Breast epithelium (tissue), 4 donors: Measurements from ENCODE around the gene TMCO4. TPM values are rescaled to one million over a fixed set of nuclear protein-coding genes. Genes with fewer than 3 reads are reported as not detected.

Experiments
- DNase-seq, 2 donors: peaks; one replicate each; pipeline ENCODE4 v3.0.0-alpha.2; 2019; ENCODE audit warnings: low spot score in 2 of 2
- H3K27ac ChIP-seq, 2 donors: fragments of 200-600 bp; sonication (generic) in 1 of 2; one replicate each; pipeline ENCODE4 v1.5.1; 2016 to 2019; ENCODE audit warnings: mild to moderate bottlenecking in 1 of 2
- H3K27me3 ChIP-seq, 2 donors: fragments of 200-600 bp; sonication (generic) in 1 of 2; one replicate each; pipeline versions ENCODE4 v1.5.1 to v1.6.0; 2017 to 2019; ENCODE audit warnings: control low read depth in 1 of 2, mild to moderate bottlenecking in 1 of 2
- H3K36me3 ChIP-seq: fragments of 200-600 bp; one replicate; pipeline ENCODE4 v1.5.1; 2019
- H3K4me1 ChIP-seq, 2 donors: fragments of 200-600 bp; sonication (generic); one replicate each; pipeline ENCODE4 v1.5.1; 2016 to 2019; ENCODE audit warnings: control low read depth in 1 of 2
- H3K4me3 ChIP-seq, 3 donors: fragments of 200-600 bp; sonication (generic); 1 replicate in 2 of 3; 2 replicates in 1 of 3; pipeline ENCODE4 v1.5.1; 2016 to 2019; ENCODE audit warnings: mild to moderate bottlenecking in 3 of 3, moderate library complexity in 2 of 3
- H3K9me3 ChIP-seq, 2 donors: fragments of 200-600 bp; sonication (generic) in 1 of 2; one replicate each; pipeline ENCODE4 v1.5.1; 2016 to 2019; ENCODE audit warnings: control low read depth in 1 of 2
- POLR2A ChIP-seq: fragments of 450-650 bp; IDR thresholded peaks from one replicate; pipeline ENCODE4 v1.6.1; 2016; ENCODE audit warnings: antibody characterized with exemption, mild to moderate bottlenecking, moderate library complexity
- POLR2AphosphoS5 ChIP-seq, 3 donors: sonication (generic); formaldehyde crosslinking; IDR thresholded peaks; one replicate each; pipeline ENCODE4 v1.6.1; 2017; ENCODE audit warnings: antibody characterized with exemption in 3 of 3
- intact Hi-C: fragments of 100-400 bp; cut with DNase I; formaldehyde crosslinking; loops from one replicate; pipeline ENCODE4 v1.15.1; 2023; ENCODE audit warnings: low total_unique reads
- total RNA-seq, 3 donors: library from RNA; depleted of rRNA; stranded (reverse); fragments of >200 nt; gene quantifications; one replicate each; pipeline ENCODE4 v1.1.0, GENCODE V29; 2016
- TF ChIP-seq, protein P1 (sequence below), 3 donors: fragments of 450-650 bp; IDR thresholded peaks; one replicate each; pipeline ENCODE4 v1.5.1; 2016 to 2017; ENCODE audit warnings: antibody characterized with exemption in 3 of 3, mild to moderate bottlenecking in 3 of 3, moderate library complexity in 3 of 3

Gene TMCO4
- total RNA-seq, 3 donors from 2014 or later, result 26.7 to 44.2 (median 34.1) TPM

DNA sequence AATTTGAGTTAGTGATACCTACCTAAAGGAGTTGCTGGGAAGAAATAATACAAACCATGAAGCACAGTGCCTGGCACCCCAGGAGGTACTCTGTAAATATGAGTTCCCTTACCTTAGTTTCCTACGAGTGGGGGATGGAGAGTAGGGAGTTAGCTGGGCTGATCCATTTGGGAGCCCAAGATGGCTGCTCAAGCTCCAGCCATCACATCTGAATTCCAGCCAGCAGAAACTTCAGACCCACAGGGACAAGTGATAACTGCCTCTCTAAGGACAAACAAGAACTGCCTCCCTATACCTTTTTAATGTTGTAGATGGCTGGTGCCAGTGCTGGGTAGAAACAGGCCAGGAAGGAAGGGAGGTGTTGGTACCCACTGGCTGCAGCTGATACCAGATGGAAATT, 112.3 kb downstream of the TMCO4 start:
- no peak for DNase-seq
- Histone ChIP-seq H3K27ac (no peak overlapping the region), H3K36me3 (no peaks in the 10 kb centered on the region), H3K27me3 (no peaks in the 10 kb centered on the region), H3K4me3 (no peak overlapping the region), H3K4me1 (no peaks in the 10 kb centered on the region), H3K9me3 (peaks cover 0 to 3% of the 10 kb centered on the region in 2 donors)
- intact Hi-C loops, result no loop called here
- no peak for TF ChIP-seq POLR2AphosphoS5 (IDR thresholded peaks at IDR 0.05)
- TF ChIP-seq POLR2A, result no peak
- TF ChIP-seq, protein P1, sequence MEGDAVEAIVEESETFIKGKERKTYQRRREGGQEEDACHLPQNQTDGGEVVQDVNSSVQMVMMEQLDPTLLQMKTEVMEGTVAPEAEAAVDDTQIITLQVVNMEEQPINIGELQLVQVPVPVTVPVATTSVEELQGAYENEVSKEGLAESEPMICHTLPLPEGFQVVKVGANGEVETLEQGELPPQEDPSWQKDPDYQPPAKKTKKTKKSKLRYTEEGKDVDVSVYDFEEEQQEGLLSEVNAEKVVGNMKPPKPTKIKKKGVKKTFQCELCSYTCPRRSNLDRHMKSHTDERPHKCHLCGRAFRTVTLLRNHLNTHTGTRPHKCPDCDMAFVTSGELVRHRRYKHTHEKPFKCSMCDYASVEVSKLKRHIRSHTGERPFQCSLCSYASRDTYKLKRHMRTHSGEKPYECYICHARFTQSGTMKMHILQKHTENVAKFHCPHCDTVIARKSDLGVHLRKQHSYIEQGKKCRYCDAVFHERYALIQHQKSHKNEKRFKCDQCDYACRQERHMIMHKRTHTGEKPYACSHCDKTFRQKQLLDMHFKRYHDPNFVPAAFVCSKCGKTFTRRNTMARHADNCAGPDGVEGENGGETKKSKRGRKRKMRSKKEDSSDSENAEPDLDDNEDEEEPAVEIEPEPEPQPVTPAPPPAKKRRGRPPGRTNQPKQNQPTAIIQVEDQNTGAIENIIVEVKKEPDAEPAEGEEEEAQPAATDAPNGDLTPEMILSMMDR (IDR thresholded peaks at IDR 0.05), result no peak

DNA sequence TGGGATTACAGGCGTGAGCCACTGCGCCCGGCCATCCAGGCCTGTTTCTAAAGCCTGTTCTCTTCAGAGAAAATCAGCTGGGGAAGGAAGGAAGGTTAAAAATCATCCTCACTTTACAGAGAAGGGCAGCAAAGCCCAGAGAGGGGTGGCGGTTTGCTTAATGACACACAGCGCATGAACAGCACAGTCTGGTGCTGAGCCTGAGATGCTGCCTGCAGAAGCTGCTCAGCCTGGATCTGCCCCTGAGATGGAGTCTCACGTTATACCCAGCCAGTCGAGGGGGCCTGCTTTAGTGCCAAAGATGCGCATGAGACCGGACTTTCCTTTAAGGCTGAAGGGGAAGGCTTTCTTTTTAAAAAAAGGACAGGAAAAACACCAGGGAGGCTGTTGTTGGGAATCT, 113.7 kb downstream of the TMCO4 start:
- no peaks in the 10 kb centered on the region for H3K27me3 ChIP-seq
- intact Hi-C loops, result no loop called here
- DNase-seq, result no peak
- H3K9me3 ChIP-seq, result peaks cover 0 to 3% of the 10 kb centered on the region in 2 donors
- H3K4me1 ChIP-seq, result no peaks in the 10 kb centered on the region
- H3K27ac ChIP-seq, result no peak overlapping the region
- H3K4me3 ChIP-seq, result no peak overlapping the region
- H3K36me3 ChIP-seq, result no peaks in the 10 kb centered on the region
- TF ChIP-seq POLR2A (no peak), POLR2AphosphoS5 (IDR thresholded peaks at IDR 0.05) (no peak)
- TF ChIP-seq, protein P1 (IDR thresholded peaks at IDR 0.05), result no peak

DNA sequence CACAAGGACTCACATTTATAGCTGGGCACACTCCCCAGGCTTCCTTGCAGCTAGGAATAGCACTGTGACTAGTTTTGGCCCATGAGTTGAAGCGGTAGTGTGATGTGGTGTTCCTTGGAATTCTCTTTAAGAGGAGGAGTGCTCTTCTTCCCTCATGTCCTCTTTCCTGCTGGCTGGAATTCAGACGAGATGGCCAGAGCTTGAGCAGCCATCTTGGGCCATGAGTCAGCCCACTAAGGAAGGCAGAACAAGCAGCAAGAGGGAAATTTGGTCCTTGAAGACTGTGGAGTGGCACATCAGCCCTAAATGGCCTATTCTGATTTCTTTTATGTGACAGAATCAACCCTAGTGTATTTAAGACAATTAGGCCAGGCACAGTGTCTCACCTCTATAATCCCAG, 115.0 kb downstream of the TMCO4 start:
- TF ChIP-seq POLR2AphosphoS5 (IDR thresholded peaks at IDR 0.05) (no peak), POLR2A (no peak)
- TF ChIP-seq, protein P1 (IDR thresholded peaks at IDR 0.05), result no peak
- H3K36me3 ChIP-seq, result no peaks in the 10 kb centered on the region
- intact Hi-C loops, result no loop called here
- H3K9me3 ChIP-seq, result no peaks in the 10 kb centered on the region
- no peak for DNase-seq
- no peak overlapping the region for H3K27ac ChIP-seq
- H3K27me3 ChIP-seq, result no peaks in the 10 kb centered on the region
- no peak overlapping the region for H3K4me3 ChIP-seq
- H3K4me1 ChIP-seq, result no peaks in the 10 kb centered on the region

DNA sequence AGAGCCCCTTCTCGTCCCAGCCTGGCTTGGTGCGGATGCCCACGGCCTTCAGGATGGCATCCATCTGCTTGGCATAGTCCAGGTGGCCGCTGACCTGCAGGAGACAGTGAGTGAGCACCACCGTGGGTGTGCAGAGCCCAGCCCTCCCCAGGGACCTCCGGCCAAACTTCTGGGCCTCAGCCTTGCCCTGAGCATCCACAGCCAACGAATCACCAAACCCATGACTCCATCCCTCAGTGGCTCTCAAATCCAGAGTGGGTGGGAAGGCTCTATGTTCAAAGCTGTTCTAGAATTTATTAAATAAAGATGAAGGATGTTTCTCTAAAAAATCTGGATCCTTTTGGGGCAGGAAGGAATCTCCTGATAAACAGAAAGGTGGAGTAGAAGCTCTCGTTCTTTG, 116.4 kb downstream of the TMCO4 start:
- Histone ChIP-seq H3K4me1 (no peaks in the 10 kb centered on the region), H3K27ac (no peak overlapping the region), H3K4me3 (no peak overlapping the region), H3K9me3 (no peaks in the 10 kb centered on the region), H3K27me3 (no peaks in the 10 kb centered on the region), H3K36me3 (no peaks in the 10 kb centered on the region)
- intact Hi-C loops, result no loop called here
- TF ChIP-seq POLR2A (no peak), POLR2AphosphoS5 (IDR thresholded peaks at IDR 0.05) (no peak)
- no peak for DNase-seq

DNA sequence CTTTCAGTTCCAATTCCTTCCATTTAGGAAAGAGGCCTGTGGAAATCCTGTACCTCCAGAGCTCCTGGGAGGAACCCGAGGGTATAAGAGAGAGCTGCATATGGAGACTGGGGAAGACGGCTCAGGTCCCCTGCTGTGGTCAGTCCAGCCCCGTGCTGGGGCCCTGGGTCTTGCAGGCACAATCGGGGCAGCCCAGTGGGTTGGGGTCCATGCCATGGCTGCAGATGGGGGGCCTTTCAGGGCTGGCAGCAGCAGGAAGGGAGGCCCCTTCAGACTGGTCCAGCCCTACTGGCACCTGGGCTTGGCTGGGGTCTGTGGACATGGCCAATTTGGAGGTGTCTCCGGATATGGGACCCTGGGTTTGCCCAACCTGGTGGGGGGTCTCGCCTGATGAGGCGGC, 116.8 kb downstream of the TMCO4 start:
- H3K4me1 ChIP-seq, result no peaks in the 10 kb centered on the region
- no peak overlapping the region for H3K27ac ChIP-seq
- intact Hi-C loops, result no loop called here
- H3K36me3 ChIP-seq, result no peaks in the 10 kb centered on the region
- H3K9me3 ChIP-seq, result no peaks in the 10 kb centered on the region
- TF ChIP-seq, protein P1 (IDR thresholded peaks at IDR 0.05), result no peak
- TF ChIP-seq POLR2AphosphoS5 (IDR thresholded peaks at IDR 0.05) (no peak), POLR2A (no peak)
- H3K27me3 ChIP-seq, result no peaks in the 10 kb centered on the region
- no peak overlapping the region for H3K4me3 ChIP-seq
- DNase-seq, result no peak

DNA sequence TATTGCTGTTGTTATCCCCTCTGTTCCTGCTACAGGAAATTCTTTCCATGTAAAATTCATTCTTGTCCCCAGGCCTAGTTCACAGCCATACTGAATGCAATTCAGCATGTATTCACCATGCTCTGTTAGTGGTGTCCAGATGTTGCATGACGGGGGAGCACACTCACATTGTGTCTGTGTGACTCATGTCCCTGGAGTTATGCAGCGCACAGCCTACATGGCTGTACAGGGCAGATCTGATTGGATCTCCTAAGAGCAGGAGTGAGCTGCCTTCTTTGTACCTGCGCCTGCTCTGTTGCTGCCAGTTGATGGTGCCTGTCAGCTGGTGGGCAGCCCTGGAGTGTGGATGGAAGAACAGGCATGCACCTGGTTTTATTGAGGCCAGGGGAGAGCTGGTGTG, 117.5 kb downstream of the TMCO4 start:
- no peak for TF ChIP-seq POLR2AphosphoS5 (IDR thresholded peaks at IDR 0.05)
- TF ChIP-seq, protein P1 (IDR thresholded peaks at IDR 0.05), result no peak
- no peak for TF ChIP-seq POLR2A
- no peak for DNase-seq
- H3K9me3 ChIP-seq, result no peaks in the 10 kb centered on the region
- intact Hi-C loops, result no loop called here
- H3K4me1 ChIP-seq, result no peaks in the 10 kb centered on the region
- no peak overlapping the region for H3K4me3 ChIP-seq
- no peaks in the 10 kb centered on the region for H3K27me3 ChIP-seq
- no peaks in the 10 kb centered on the region for H3K36me3 ChIP-seq
- H3K27ac ChIP-seq, result no peak overlapping the region
